ENCODE measurements around the gene SLC30A1.

DNA sequence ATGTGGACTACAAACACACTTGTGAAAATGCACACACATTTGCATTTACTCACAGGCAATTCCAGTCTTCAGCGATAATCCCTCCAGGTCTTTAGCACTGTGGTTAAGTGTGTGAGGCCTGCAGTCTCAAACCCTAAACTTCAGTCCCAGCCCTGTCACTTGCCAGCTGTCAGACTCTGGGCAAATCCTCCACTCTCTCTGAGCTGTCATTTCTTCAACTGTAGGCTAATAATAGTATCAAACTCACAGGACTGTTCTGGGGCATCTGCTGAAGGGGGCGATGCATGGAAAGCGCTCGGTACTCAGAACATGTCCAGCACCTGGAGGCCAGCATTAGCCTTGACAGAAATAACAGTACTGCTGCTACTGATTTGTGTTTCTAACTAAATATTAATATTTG lies 48.3 kb upstream of the SLC30A1 start:
- TF ChIP-seq, protein P1, sequence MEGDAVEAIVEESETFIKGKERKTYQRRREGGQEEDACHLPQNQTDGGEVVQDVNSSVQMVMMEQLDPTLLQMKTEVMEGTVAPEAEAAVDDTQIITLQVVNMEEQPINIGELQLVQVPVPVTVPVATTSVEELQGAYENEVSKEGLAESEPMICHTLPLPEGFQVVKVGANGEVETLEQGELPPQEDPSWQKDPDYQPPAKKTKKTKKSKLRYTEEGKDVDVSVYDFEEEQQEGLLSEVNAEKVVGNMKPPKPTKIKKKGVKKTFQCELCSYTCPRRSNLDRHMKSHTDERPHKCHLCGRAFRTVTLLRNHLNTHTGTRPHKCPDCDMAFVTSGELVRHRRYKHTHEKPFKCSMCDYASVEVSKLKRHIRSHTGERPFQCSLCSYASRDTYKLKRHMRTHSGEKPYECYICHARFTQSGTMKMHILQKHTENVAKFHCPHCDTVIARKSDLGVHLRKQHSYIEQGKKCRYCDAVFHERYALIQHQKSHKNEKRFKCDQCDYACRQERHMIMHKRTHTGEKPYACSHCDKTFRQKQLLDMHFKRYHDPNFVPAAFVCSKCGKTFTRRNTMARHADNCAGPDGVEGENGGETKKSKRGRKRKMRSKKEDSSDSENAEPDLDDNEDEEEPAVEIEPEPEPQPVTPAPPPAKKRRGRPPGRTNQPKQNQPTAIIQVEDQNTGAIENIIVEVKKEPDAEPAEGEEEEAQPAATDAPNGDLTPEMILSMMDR (IDR thresholded peaks at IDR 0.05): no peak
- no peak for TF ChIP-seq POLR2A (IDR thresholded peaks at IDR 0.05)

Measured in Peyer's patch (tissue), 4 donors.